ENCODE data around the gene CTIF.

CTIF gene

DNA sequence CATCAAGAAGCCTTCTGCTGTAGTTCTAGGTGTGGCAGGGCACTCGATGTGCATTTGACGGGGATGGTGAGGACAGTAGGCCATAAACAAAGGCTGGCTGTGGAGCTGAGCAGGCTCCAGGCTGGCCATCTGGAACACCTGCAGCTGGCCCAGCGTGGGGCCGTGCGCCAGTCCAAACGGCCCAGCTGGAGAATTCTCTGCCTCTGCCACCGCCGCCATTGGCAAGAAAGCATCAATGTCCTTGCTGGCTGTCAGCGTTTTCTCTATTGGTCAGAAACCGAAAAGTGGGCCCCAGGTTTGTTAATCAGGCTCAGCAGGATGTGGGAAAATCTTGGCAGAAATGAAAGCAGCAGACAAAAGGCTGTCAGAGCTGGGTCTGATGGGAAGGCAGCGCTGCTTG, 24.0 kb upstream of the CTIF start:
- Histone ChIP-seq H3K79me2 (ENCODE audit: insufficient read depth, low read length) (no peaks in the 10 kb centered on the region), H3K4me2 (ENCODE audit: low read depth, low read length, poor library complexity, severe bottlenecking) (no peak overlapping the region), H3K4me3 (ENCODE audit: insufficient read depth, low read length, poor library complexity, severe bottlenecking) (no peak overlapping the region), H4K20me1 (ENCODE audit: low read depth, low read length) (no peaks in the 10 kb centered on the region), H3F3A (ENCODE audit: insufficient read depth) (no peaks in the 10 kb centered on the region), H2AFZ (ENCODE audit: low read depth, low read length, severe bottlenecking) (no peak overlapping the region), H3K27me3 (ENCODE audit: low read length) (no peaks in the 10 kb centered on the region), H3K36me3 (ENCODE audit: low read length) (no peaks in the 10 kb centered on the region), H3K9ac (ENCODE audit: low read length) (no peak overlapping the region), H3K9me3 (ENCODE audit: insufficient read depth, low read length) (no peaks in the 10 kb centered on the region), H3K9me2 (replicated peaks; ENCODE audit: insufficient read depth, low read length) (no peaks in the 10 kb centered on the region), H3K27ac (ENCODE audit: low read depth, low read length) (no peak overlapping the region)
- TF ChIP-seq, protein P1, sequence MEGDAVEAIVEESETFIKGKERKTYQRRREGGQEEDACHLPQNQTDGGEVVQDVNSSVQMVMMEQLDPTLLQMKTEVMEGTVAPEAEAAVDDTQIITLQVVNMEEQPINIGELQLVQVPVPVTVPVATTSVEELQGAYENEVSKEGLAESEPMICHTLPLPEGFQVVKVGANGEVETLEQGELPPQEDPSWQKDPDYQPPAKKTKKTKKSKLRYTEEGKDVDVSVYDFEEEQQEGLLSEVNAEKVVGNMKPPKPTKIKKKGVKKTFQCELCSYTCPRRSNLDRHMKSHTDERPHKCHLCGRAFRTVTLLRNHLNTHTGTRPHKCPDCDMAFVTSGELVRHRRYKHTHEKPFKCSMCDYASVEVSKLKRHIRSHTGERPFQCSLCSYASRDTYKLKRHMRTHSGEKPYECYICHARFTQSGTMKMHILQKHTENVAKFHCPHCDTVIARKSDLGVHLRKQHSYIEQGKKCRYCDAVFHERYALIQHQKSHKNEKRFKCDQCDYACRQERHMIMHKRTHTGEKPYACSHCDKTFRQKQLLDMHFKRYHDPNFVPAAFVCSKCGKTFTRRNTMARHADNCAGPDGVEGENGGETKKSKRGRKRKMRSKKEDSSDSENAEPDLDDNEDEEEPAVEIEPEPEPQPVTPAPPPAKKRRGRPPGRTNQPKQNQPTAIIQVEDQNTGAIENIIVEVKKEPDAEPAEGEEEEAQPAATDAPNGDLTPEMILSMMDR (IDR thresholded peaks at IDR 0.05; ENCODE audit: insufficient read depth, low read length, poor library complexity, severe bottlenecking): no peak
- TF ChIP-seq EZH2phosphoT487 (conservative IDR thresholded peaks at IDR 0.05; ENCODE audit: low read length): no peak

DNA sequence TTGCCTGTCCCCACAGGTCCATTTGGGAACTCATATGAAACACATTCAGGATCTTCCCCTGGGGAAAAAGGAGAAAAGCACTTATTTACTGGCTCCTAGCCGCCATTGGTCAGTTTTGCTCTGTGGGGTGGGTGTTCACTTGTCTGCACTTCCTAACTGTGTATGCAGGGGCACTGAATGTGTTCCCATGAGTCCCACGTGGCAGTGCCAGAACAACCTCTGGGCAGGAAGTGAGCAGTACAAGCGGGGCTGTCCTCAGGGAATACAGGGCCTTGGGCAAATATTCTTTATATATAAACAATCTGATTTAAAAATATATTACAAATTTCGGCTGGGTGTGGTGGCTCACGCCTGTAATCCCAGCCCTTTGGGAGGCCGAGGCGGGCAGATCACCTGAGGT, 21.8 kb upstream of the CTIF start:
- TF ChIP-seq, protein P1 (IDR thresholded peaks at IDR 0.05; ENCODE audit: insufficient read depth, low read length, poor library complexity, severe bottlenecking): no peak
- no peak for TF ChIP-seq EZH2phosphoT487 (conservative IDR thresholded peaks at IDR 0.05; ENCODE audit: low read length)
- no peaks in the 10 kb centered on the region for H4K20me1 ChIP-seq (ENCODE audit: low read depth, low read length)
- no peak overlapping the region for H3K4me2 ChIP-seq (ENCODE audit: low read depth, low read length, poor library complexity, severe bottlenecking)
- H3K27ac ChIP-seq (ENCODE audit: low read depth, low read length): no peak overlapping the region
- H2AFZ ChIP-seq (ENCODE audit: low read depth, low read length, severe bottlenecking): no peak overlapping the region
- no peaks in the 10 kb centered on the region for H3K9me2 ChIP-seq (replicated peaks; ENCODE audit: insufficient read depth, low read length)
- no peaks in the 10 kb centered on the region for H3K9me3 ChIP-seq (ENCODE audit: insufficient read depth, low read length)
- H3K79me2 ChIP-seq (ENCODE audit: insufficient read depth, low read length): no peaks in the 10 kb centered on the region
- no peaks in the 10 kb centered on the region for H3K27me3 ChIP-seq (ENCODE audit: low read length)
- H3K9ac ChIP-seq (ENCODE audit: low read length): no peak overlapping the region
- H3F3A ChIP-seq (ENCODE audit: insufficient read depth): no peaks in the 10 kb centered on the region
- no peaks in the 10 kb centered on the region for H3K36me3 ChIP-seq (ENCODE audit: low read length)
- no peak overlapping the region for H3K4me3 ChIP-seq (ENCODE audit: insufficient read depth, low read length, poor library complexity, severe bottlenecking)

DNA sequence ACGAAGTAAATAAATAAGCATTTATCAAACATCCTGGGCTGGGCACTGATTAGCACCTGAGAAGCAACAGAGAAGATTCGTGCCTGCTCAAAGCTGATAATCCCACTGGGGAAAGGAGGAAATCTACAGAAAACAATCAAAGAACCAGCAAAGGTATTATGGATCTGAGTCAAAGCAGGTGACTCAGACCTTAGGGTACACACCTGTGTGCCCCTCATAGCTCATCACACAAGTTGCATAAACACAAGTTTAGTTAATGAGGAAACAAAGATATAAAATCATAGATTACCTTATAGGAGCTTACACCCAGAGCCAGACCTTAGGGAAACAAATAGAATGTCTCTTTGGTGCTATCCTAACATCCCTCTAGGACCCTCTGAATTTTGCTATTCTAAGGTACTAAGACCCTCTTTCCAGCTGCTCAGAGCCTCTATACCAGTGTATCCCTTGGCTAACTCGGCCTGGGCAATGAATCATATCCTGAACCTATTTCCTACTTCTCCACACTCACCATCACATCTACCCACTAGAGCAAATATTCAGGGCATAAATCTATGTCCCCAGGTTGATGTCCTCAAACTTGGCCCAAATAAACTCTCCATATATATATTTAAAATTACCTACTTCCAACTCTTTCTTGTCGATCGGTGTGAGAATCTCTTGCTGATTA, 19.3 kb upstream of the CTIF start:
- no peaks in the 10 kb centered on the region for H3K27me3 ChIP-seq (ENCODE audit: low read length)
- no peaks in the 10 kb centered on the region for H3F3A ChIP-seq (ENCODE audit: insufficient read depth)
- no peak overlapping the region for H3K27ac ChIP-seq (ENCODE audit: low read depth, low read length)
- TF ChIP-seq, protein P1 (IDR thresholded peaks at IDR 0.05; ENCODE audit: insufficient read depth, low read length, poor library complexity, severe bottlenecking): no peak
- no peak for TF ChIP-seq EZH2phosphoT487 (conservative IDR thresholded peaks at IDR 0.05; ENCODE audit: low read length)
- no peak overlapping the region for H3K4me2 ChIP-seq (ENCODE audit: low read depth, low read length, poor library complexity, severe bottlenecking)
- no peaks in the 10 kb centered on the region for H3K9me3 ChIP-seq (ENCODE audit: insufficient read depth, low read length)
- H3K9ac ChIP-seq (ENCODE audit: low read length): no peak overlapping the region
- H3K36me3 ChIP-seq (ENCODE audit: low read length): no peaks in the 10 kb centered on the region
- H3K79me2 ChIP-seq (ENCODE audit: insufficient read depth, low read length): no peaks in the 10 kb centered on the region
- no peak overlapping the region for H2AFZ ChIP-seq (ENCODE audit: low read depth, low read length, severe bottlenecking)
- H4K20me1 ChIP-seq (ENCODE audit: low read depth, low read length): no peaks in the 10 kb centered on the region
- H3K4me3 ChIP-seq (ENCODE audit: insufficient read depth, low read length, poor library complexity, severe bottlenecking): no peak overlapping the region
- no peaks in the 10 kb centered on the region for H3K9me2 ChIP-seq (replicated peaks; ENCODE audit: insufficient read depth, low read length)
